BJ (cell line): Measurements from ENCODE around the gene CTCF. TPM values are rescaled to one million over a fixed set of nuclear protein-coding genes. Genes with fewer than 3 reads are reported as not detected.

Experiments used
- CTCF ChIA-PET: fragments of 350-600 bp; formaldehyde crosslinking; extraction: SDS; loops from one replicate; lab custom pipeline; 2021; ENCODE audit warnings: antibody characterized with exemption, inconsistent platforms; lab: Yijun Ruan, JAX
- POLR2A ChIA-PET: fragments of 300-600 bp; sonication (Branson Sonifier 250); formaldehyde crosslinking; extraction: SDS; loops from one replicate; lab custom pipeline; 2021; ENCODE audit warnings: antibody characterized with exemption; lab: Charles Lee
- DNase-seq: peaks from one replicate; pipeline ENCODE4 v3.0.0-alpha.2; 2011; ENCODE audit warnings: low read depth
- H3K27me3 ChIP-seq: 2 replicates; pipeline ENCODE4 v1.6.0; 2011; ENCODE audit warnings: low read length; ENCODE audit not compliant: control insufficient read depth, insufficient read depth
- H3K36me3 ChIP-seq: 2 replicates; pipeline ENCODE4 v1.5.1; 2011; ENCODE audit warnings: low read length; ENCODE audit not compliant: control insufficient read depth, insufficient read depth
- H3K4me3 ChIP-seq: 2 replicates; pipeline ENCODE4 v1.5.1; 2011; ENCODE audit warnings: low read depth, mild to moderate bottlenecking, control low read depth, low read length
- CTCF ChIP-seq: IDR thresholded peaks from 2 replicates; pipeline ENCODE4 v1.5.1; 2011; ENCODE audit warnings: low read depth, mild to moderate bottlenecking, control low read depth, inconsistent platforms, low read length, moderate library complexity; ENCODE audit not compliant: insufficient read depth
- polyA plus RNA-seq: library from polyadenylated mRNA; depleted of rRNA; stranded (reverse); fragments of >200 nt; gene quantifications from 2 replicates; pipeline ENCODE4 v1.2.3, GENCODE V29; 2011

Gene CTCF
- polyA plus RNA-seq, 1 experiment = 20.9 TPM

DNA sequence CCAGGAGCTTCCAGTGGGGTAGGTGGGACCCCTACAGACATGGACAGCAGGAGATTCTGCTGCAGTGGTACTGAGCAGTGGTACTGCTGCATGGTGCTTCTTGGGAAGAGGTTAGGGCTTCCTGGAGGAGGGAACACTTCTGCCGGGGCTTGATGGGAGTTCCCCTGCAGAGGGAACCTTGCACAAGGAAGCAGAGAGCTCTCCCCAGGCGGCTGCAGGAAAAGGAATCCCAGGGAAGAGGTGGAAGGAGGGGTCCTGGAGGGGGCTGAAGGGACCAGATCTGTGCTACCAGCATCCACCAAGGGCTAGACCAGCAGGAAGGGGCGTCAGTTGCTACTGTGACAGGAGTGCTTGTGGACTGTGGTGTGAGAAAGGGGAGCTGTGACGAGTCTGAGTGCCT is 23.1 kb upstream of the CTCF start:
- POLR2A ChIA-PET = no interaction called here
- no peak for TF ChIP-seq CTCF
- H3K36me3 ChIP-seq = peaks cover 37% of the 10 kb centered on the region
- H3K27me3 ChIP-seq = no peaks in the 10 kb centered on the region
- no peak for DNase-seq
- no peak overlapping the region for H3K4me3 ChIP-seq
- CTCF ChIA-PET = interaction anchor here (0.8 to 4.8 kb wide), 5 partner anchors 8 to 129 kb away, joined by 3 to 35 read pairs (median 10); partner anchors contain the start of gene CARMIL2

DNA sequence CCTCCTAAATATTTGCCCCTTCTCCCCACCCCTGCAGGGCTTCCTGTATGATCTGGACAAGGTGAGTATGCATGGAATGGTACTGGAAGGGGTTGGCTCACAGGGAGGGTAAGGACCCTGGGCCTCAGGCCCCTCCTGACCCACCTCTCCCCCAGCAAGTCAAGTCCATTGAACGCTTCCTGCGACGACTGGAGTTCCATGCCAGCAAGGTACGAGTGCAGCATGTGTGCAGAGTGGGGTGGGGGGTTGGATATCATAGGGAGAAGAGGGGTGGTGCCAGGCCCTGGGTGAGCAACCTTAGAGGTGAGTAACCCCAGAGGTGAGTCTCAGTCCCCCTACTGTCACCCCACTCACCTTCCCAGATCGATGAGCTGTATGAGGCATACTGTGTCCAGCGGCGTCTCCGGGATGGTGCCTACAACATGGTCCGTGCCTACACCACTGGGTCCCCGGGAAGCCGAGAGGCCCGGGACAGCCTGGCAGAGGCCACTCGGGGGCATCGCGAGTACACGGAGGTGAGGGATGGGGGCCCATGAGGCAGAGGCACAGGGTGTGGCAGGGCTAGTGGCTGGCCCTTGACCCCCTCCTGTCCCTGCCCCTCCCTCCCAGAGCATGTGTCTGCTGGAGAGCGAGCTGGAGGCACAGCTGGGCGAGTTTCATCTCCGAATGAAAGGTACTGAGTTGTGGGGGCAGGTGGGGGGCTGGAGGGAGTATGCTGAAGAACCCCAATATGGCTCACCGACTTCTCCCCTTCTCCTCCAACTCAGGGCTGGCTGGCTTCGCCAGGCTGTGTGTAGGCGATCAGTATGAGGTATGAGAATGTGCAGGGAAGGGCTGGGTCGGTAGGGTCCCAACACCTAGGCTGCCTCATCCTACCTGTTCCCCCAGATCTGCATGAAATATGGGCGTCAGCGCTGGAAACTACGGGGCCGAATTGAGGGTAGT is 22.4 kb upstream of the CTCF start:
- peaks cover 41% of the 10 kb centered on the region for H3K36me3 ChIP-seq
- ChIA-PET POLR2A (no interaction called here), CTCF (interaction anchor here (0.9 to 4.0 kb wide), 4 partner anchors 18 to 128 kb away, joined by 4 to 29 read pairs (median 13); no protein-coding TSS in a partner anchor)
- no peak overlapping the region for H3K4me3 ChIP-seq
- DNase-seq = no peak
- H3K27me3 ChIP-seq = no peaks in the 10 kb centered on the region
- TF ChIP-seq CTCF = no peak

GRCh38 chr16:67540756-67541155 is 21.6 kb upstream of the CTCF start:
- ChIA-PET POLR2A (no interaction called here), CTCF (interaction anchor here (1.7 to 3.2 kb wide), 3 partner anchors 19 to 127 kb away, joined by 5 to 16 read pairs (median 10); partner anchors contain the start of gene CARMIL2)
- TF ChIP-seq CTCF = no peak
- Histone ChIP-seq H3K27me3 (no peaks in the 10 kb centered on the region), H3K4me3 (no peak overlapping the region), H3K36me3 (peaks cover 48% of the 10 kb centered on the region)
- no peak for DNase-seq

- no peak for TF ChIP-seq CTCF
- peaks cover 51% of the 10 kb centered on the region for H3K36me3 ChIP-seq
- DNase-seq = no peak
These were observed 20.7 kb upstream of the CTCF start for GRCh38 chr16:67541391-67542263.

GRCh38 chr16:67542464-67542863 is 19.9 kb upstream of the CTCF start:
- no peak for DNase-seq
- CTCF ChIA-PET = no interaction called here
- Histone ChIP-seq H3K36me3 (peaks cover 57% of the 10 kb centered on the region), H3K27me3 (no peaks in the 10 kb centered on the region), H3K4me3 (no peak overlapping the region)
- TF ChIP-seq CTCF = no peak
- POLR2A ChIA-PET = no interaction called here

More at GRCh38 chr16:67541391-67542263, 20.7 kb upstream of the CTCF start:
- ChIA-PET CTCF (interaction anchor here (0.8 to 3.2 kb wide), 4 partner anchors 20 to 126 kb away, joined by 3 to 16 read pairs (median 8); partner anchors contain the start of genes ATP6V0D1 and CARMIL2), POLR2A (no interaction called here)
- no peaks in the 10 kb centered on the region for H3K27me3 ChIP-seq
- H3K4me3 ChIP-seq = no peak overlapping the region
